Pancreas (tissue), 10 donors: Measurements from ENCODE around the gene TSGA10IP. TPM values are rescaled to one million over a fixed set of nuclear protein-coding genes. Genes with fewer than 3 reads are reported as not detected.
"Not testable (repeated sequence)": the region's sequence is repeated elsewhere in the genome, so short reads cannot be mapped to it uniquely, and the experiment has no call there.

Source experiments
- ATAC-seq, 4 donors: fragments of 200-7000 bp; cut with Tn5 transposase; one replicate each; pipeline versions ENCODE4 v1.8.0 to v1.9.1; 2020; ENCODE audit warnings: mild to moderate bottlenecking in 4 of 4, moderate library complexity in 4 of 4
- DNase-seq, 6 donors: peaks; one replicate each; pipeline ENCODE4 v3.0.0-alpha.2; 2020
- FAIRE-seq: peaks from 2 replicates; lab custom pipeline; 2012; peaks lifted over from hg19 to GRCh38; lab: Jason Lieb, UNC
- H3K27ac ChIP-seq, 4 donors: fragments of 200-600 bp; sonication (generic); 1 replicate in 3 of 4; 2 replicates in 1 of 4; pipeline versions ENCODE4 v1.5.0 to v1.8.0; 2020
- H3K27me3 ChIP-seq, 4 donors: fragments of 200-600 bp; one replicate each; pipeline ENCODE4 v1.8.0; 2021
- H3K36me3 ChIP-seq, 3 donors: fragments of 200-600 bp; sonication (generic) in 1 of 3; one replicate each; pipeline versions ENCODE4 v1.5.0 to v1.8.0; 2020 to 2021
- H3K4me1 ChIP-seq, 3 donors: fragments of 200-600 bp; one replicate each; pipeline ENCODE4 v1.8.0; 2021
- H3K4me3 ChIP-seq, 4 donors: fragments of 200-600 bp; sonication (generic) in 2 of 4; one replicate each; pipeline versions ENCODE4 v1.5.0 to v1.8.0; 2020 to 2021
- H3K9me3 ChIP-seq, 4 donors: fragments of 200-600 bp; one replicate each; pipeline ENCODE4 v1.8.0; 2021
- WGBS, 2 donors: extraction: QIAGEN DNeasy Blood & Tissue Kit; methylation state at CpG; one replicate each; pipeline ENCODE4 v1.1.7; 2013; 5-methylcytosine and 5-hydroxymethylcytosine counted together
- intact Hi-C, 3 donors: fragments of 100-400 bp; cut with DNase I; formaldehyde crosslinking; loops; one replicate each; pipeline versions ENCODE4 v1.11.1 to v1.14.2; 2022
- polyA plus RNA-seq, 2 donors: library from polyadenylated mRNA; stranded (reverse); fragments of 200-250 nt; gene quantifications; one replicate each; pipeline ENCODE4 v1.2.3, GENCODE V29; 2013
- total RNA-seq, 6 donors: library from RNA; stranded (reverse); fragmentation: NEBNext Ultra II Directional in 4 of 6; extraction: Animal tissue kit (Norgen Biotek cat#: 25700) in 4 of 6; gene quantifications; one replicate each; pipeline versions ENCODE4 v1.2.1 to v1.2.4, GENCODE V29; 2021 to 2023
- TF ChIP-seq, protein P1 (sequence below), 4 donors: fragments of 200-600 bp; sonication (generic) in 3 of 4; IDR thresholded peaks; one replicate each; pipeline versions ENCODE4 v1.5.0 to v1.8.0; 2021; ENCODE audit warnings: antibody characterized with exemption in 4 of 4
- donor health status: healthy with polysubstance abuse.
- donor health status: DM: no; HTN: no; CAD: no; lungs with moderate emphysema.
- donor health status: DM: no; HTN: no; CAD: no.
- donor health status: control.
- donor health status: control.
- donor health status: Bipolar disorder and iron deficiency.
- donor health status: DM: yes; HTN: yes; CAD: no.
- donor health status: DM: no; HTN: no; CAD: no.
- donor health status: DM: no; HTN: no; CAD: no.
- donor health status: DM: yes; HTN: yes; CAD: no.

Gene TSGA10IP
- total and polyA plus RNA-seq, 8 donors = 0.19 TPM; not detected in 7

DNA sequence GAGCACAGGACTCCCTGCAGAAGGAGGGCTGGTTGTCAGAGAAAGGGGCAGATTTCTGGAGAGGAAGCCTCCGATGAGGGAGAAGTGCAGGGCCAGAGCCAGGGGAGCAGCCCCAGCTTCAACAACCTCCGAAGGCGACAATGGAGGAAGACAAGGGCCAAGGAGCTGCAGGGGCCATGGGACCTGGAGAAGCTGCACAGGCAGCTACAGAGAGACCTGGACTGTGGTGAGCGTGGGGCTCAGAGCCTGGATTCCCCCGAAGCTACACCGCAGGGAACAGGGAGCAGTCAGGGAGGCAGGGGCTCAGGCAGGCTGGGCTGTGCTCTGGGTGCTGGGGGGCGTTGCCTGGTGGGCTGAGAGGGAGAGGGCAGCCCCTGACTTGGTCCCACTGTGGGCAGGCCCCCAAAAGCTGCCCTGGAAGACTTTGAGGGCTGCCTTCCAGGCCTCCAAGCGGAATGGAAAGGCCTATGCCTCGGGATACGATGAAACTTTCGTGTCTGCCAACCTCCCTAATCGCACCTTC lies 2.4 kb downstream of the TSGA10IP start:
- no peak for ATAC-seq
- Histone ChIP-seq H3K4me1 (no peaks in the 10 kb centered on the region), H3K4me3 (no peak overlapping the region), H3K9me3 (no peaks in the 10 kb centered on the region), H3K27ac (no peak overlapping the region), H3K36me3 (no peaks in the 10 kb centered on the region), H3K27me3 (no peaks in the 10 kb centered on the region)
- TF ChIP-seq, protein P1, sequence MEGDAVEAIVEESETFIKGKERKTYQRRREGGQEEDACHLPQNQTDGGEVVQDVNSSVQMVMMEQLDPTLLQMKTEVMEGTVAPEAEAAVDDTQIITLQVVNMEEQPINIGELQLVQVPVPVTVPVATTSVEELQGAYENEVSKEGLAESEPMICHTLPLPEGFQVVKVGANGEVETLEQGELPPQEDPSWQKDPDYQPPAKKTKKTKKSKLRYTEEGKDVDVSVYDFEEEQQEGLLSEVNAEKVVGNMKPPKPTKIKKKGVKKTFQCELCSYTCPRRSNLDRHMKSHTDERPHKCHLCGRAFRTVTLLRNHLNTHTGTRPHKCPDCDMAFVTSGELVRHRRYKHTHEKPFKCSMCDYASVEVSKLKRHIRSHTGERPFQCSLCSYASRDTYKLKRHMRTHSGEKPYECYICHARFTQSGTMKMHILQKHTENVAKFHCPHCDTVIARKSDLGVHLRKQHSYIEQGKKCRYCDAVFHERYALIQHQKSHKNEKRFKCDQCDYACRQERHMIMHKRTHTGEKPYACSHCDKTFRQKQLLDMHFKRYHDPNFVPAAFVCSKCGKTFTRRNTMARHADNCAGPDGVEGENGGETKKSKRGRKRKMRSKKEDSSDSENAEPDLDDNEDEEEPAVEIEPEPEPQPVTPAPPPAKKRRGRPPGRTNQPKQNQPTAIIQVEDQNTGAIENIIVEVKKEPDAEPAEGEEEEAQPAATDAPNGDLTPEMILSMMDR (IDR thresholded peaks at IDR 0.05) = no peak
- 67 to 74% methylated on average over 12 of the region's 12 CpGs for WGBS, 2 donors
- intact Hi-C loops = no loop called here
- no peak for FAIRE-seq
- no peak for DNase-seq

- not testable (repeated sequence) for ATAC-seq, FAIRE-seq, DNase-seq
These were observed 5.4 kb downstream of the TSGA10IP start for GRCh38 chr11:65950711-65951110.

GRCh38 chr11:65951641-65952040 lies 6.4 kb downstream of the TSGA10IP start:
- H3K36me3 ChIP-seq, H3K4me1 ChIP-seq, intact Hi-C loops, ATAC-seq, FAIRE-seq, H3K4me3 ChIP-seq, H3K27me3 ChIP-seq, H3K27ac ChIP-seq, DNase-seq, H3K9me3 ChIP-seq: not testable (repeated sequence)
- WGBS, 2 donors = 23 to 33% methylated on average over 3 of the region's 3 CpGs

More at GRCh38 chr11:65950711-65951110, 5.4 kb downstream of the TSGA10IP start:
- intact Hi-C loops, H3K36me3 ChIP-seq, H3K27me3 ChIP-seq, H3K9me3 ChIP-seq, H3K4me3 ChIP-seq, H3K4me1 ChIP-seq, H3K27ac ChIP-seq: not testable (repeated sequence)
- WGBS, 2 donors = 88 to 89% methylated on average over 5 of the region's 5 CpGs

- Histone ChIP-seq H3K4me3 (no peak overlapping the region), H3K27ac (no peak overlapping the region), H3K4me1 (no peaks in the 10 kb centered on the region), H3K36me3 (no peaks in the 10 kb centered on the region), H3K9me3 (no peaks in the 10 kb centered on the region), H3K27me3 (no peaks in the 10 kb centered on the region)
- DNase-seq (no peak), FAIRE-seq (no peak), ATAC-seq (no peak)
- TF ChIP-seq, protein P1 (IDR thresholded peaks at IDR 0.05) = no peak
- WGBS, 2 donors = 15 to 17% methylated on average over 6 of the region's 6 CpGs
- intact Hi-C loops = no loop called here
These were observed 6.8 kb downstream of the TSGA10IP start for GRCh38 chr11:65952052-65952521.

DNA sequence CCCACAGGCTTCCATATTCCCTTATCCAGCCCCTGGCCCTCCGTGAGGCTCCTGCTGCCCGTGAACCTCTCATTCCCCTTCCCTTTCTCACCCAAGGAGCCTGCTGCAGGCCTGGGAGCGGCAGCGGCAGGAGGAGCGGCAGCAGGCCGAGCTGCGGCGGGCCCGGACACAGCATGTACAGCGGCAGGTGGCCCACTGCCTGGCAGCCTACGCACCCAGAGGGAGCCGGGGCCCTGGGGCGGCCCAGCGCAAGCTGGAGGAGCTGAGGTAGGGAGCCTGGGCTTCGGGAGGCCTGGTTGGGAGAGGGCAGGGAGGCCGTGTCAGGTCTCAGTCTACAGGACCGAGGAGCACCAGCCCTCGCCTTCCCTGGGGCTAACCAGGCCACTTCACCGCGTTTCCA lies 8.2 kb downstream of the TSGA10IP start:
- FAIRE-seq (no peak), DNase-seq (no peak), ATAC-seq (no peak)
- Histone ChIP-seq H3K4me1 (no peaks in the 10 kb centered on the region), H3K9me3 (no peaks in the 10 kb centered on the region), H3K27me3 (no peaks in the 10 kb centered on the region), H3K36me3 (no peaks in the 10 kb centered on the region), H3K27ac (no peak overlapping the region), H3K4me3 (no peak overlapping the region)
- 81 to 92% methylated on average over 20 of the region's 20 CpGs for WGBS, 2 donors
- TF ChIP-seq, protein P1 (IDR thresholded peaks at IDR 0.05) = no peak
- intact Hi-C loops = no loop called here

DNA sequence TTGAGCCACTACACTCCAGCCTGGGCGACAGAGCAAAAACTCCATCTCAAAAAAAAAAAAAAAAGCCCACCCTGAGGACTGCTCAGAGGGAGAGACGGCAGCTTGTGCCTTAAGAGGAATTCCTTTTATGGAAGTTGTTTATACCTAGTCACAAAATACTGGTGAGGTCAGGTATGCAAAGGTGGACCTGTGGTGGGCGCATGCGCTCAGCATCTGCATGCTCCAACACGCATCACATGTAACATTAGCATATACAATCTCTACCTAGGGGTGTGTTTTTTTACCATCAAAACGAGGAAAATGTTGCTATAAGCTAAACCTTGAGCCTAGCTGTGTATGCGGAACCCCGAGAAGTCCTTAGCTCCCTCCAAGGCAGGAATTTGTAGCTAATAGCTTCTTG lies 9.5 kb downstream of the TSGA10IP start:
- no peak for FAIRE-seq
- WGBS, 2 donors = 66 to 69% methylated on average over 8 of the region's 8 CpGs
- Histone ChIP-seq H3K4me3 (no peak overlapping the region), H3K27me3 (no peaks in the 10 kb centered on the region), H3K36me3 (no peaks in the 10 kb centered on the region), H3K27ac (no peak overlapping the region), H3K9me3 (no peaks in the 10 kb centered on the region), H3K4me1 (no peaks in the 10 kb centered on the region)
- TF ChIP-seq, protein P1 (IDR thresholded peaks at IDR 0.05) = no peak
- ATAC-seq = no peak
- DNase-seq = no peak
- intact Hi-C loops = no loop called here
